Sigmoid colon (tissue), 3 donors: ENCODE measurements around the gene MED31.

Experiments
- CTCF ChIP-seq, 4 experiments: fragments of 450-650 bp in 3 of 4; fragments of 200-600 bp in 1 of 4; IDR thresholded peaks; one replicate each; pipeline ENCODE4 v1.5.1; 2016 to 2019; ENCODE audit warnings: antibody characterized with exemption in 4 of 4, mild to moderate bottlenecking in 3 of 4, moderate library complexity in 2 of 4
- POLR2A ChIP-seq, 2 donors: fragments of 450-650 bp; IDR thresholded peaks; one replicate each; pipeline ENCODE4 v1.6.1; 2016; ENCODE audit warnings: antibody characterized with exemption in 2 of 2, mild to moderate bottlenecking in 2 of 2, moderate library complexity in 2 of 2

- TF ChIP-seq POLR2A (IDR thresholded peaks at IDR 0.05) (no peak), CTCF (IDR thresholded peaks at IDR 0.05) (no peak)
Observed at GRCh38 chr17:6641247-6641863, 10.1 kb downstream of the MED31 start.
